NT2/D1 (cell line): Measurements from ENCODE around the gene FAM162A.

Experiments
- DNase-seq: peaks from one replicate; pipeline ENCODE4 v3.0.0-alpha.2; 2011; ENCODE audit warnings: low read depth, low spot score
- H3K27me3 ChIP-seq: 2 replicates; pipeline ENCODE4 v1.6.0; 2011; ENCODE audit warnings: mild to moderate bottlenecking; ENCODE audit not compliant: insufficient read length, insufficient read depth
- H3K36me3 ChIP-seq: 2 replicates; pipeline ENCODE4 v1.6.1; 2011; ENCODE audit warnings: mild to moderate bottlenecking, low read length, mixed read lengths; ENCODE audit not compliant: insufficient read depth, insufficient read length
- H3K4me1 ChIP-seq: 2 replicates; pipeline ENCODE4 v1.5.1; 2011; ENCODE audit not compliant: insufficient read depth, insufficient read length
- H3K4me3 ChIP-seq: 2 replicates; pipeline ENCODE4 v1.5.1; 2011; ENCODE audit warnings: low read depth; ENCODE audit not compliant: insufficient read length
- H3K9ac ChIP-seq: 2 replicates; pipeline ENCODE4 v1.6.0; 2011; ENCODE audit warnings: low read depth; ENCODE audit not compliant: insufficient read length
- H3K9me3 ChIP-seq: 2 replicates; pipeline ENCODE4 v1.5.1; 2011; ENCODE audit warnings: mild to moderate bottlenecking, low read length; ENCODE audit not compliant: insufficient read depth
- SUZ12 ChIP-seq: IDR thresholded peaks from 2 replicates; pipeline ENCODE4 v1.6.1; 2011; ENCODE audit not compliant: insufficient read length, insufficient read depth; ENCODE audit errors: extremely low read depth
- YY1 ChIP-seq: IDR thresholded peaks from 2 replicates; pipeline ENCODE4 v1.6.1; 2011; ENCODE audit not compliant: insufficient read length, insufficient read depth
- ZNF274 ChIP-seq: IDR thresholded peaks from 2 replicates; pipeline ENCODE4 v1.6.1; 2011; ENCODE audit warnings: mild to moderate bottlenecking, low read depth, low read length

FAM162A gene

GRCh38 chr3:122396511-122396910 lies 12.5 kb downstream of the FAM162A start:
- no peaks in the 10 kb centered on the region for H3K4me1 ChIP-seq

GRCh38 chr3:122397201-122397600 lies 13.2 kb downstream of the FAM162A start:
- Histone ChIP-seq H3K4me3 (no peak overlapping the region), H3K9me3 (no peaks in the 10 kb centered on the region), H3K9ac (no peak overlapping the region), H3K4me1 (no peaks in the 10 kb centered on the region), H3K27me3 (no peaks in the 10 kb centered on the region), H3K36me3 (no peaks in the 10 kb centered on the region)
- no peak for DNase-seq
- TF ChIP-seq ZNF274 (no peak), YY1 (no peak), SUZ12 (no peak)

More at GRCh38 chr3:122396511-122396910, 12.5 kb downstream of the FAM162A start:
- DNase-seq = no peak
- H3K4me3 ChIP-seq = no peak overlapping the region
- H3K9ac ChIP-seq = no peak overlapping the region
- H3K27me3 ChIP-seq = no peaks in the 10 kb centered on the region
- H3K36me3 ChIP-seq = no peaks in the 10 kb centered on the region
- no peaks in the 10 kb centered on the region for H3K9me3 ChIP-seq
- TF ChIP-seq YY1 = no peak
- TF ChIP-seq SUZ12 = no peak
- no peak for TF ChIP-seq ZNF274

GRCh38 chr3:122398920-122399319 lies 14.9 kb downstream of the FAM162A start:
- TF ChIP-seq ZNF274 (no peak), SUZ12 (no peak), YY1 (no peak)
- no peaks in the 10 kb centered on the region for H3K4me1 ChIP-seq
- no peaks in the 10 kb centered on the region for H3K9me3 ChIP-seq
- no peak for DNase-seq
- H3K36me3 ChIP-seq = peaks cover 5% of the 10 kb centered on the region
- no peaks in the 10 kb centered on the region for H3K27me3 ChIP-seq
- no peak overlapping the region for H3K4me3 ChIP-seq
- H3K9ac ChIP-seq = no peak overlapping the region

GRCh38 chr3:122403489-122403888 lies 19.5 kb downstream of the FAM162A start:
- TF ChIP-seq YY1 (no peak), ZNF274 (no peak), SUZ12 (no peak)
- Histone ChIP-seq H3K27me3 (no peaks in the 10 kb centered on the region), H3K4me3 (no peak overlapping the region), H3K9ac (no peak overlapping the region), H3K36me3 (peaks cover 23% of the 10 kb centered on the region), H3K9me3 (no peaks in the 10 kb centered on the region), H3K4me1 (no peaks in the 10 kb centered on the region)
- no peak for DNase-seq

- H3K9ac ChIP-seq = no peak overlapping the region
- H3K4me3 ChIP-seq = no peak overlapping the region
- no peak for DNase-seq
- H3K9me3 ChIP-seq = no peaks in the 10 kb centered on the region
- no peaks in the 10 kb centered on the region for H3K4me1 ChIP-seq
- peaks cover 32% of the 10 kb centered on the region for H3K36me3 ChIP-seq
- no peaks in the 10 kb centered on the region for H3K27me3 ChIP-seq
- TF ChIP-seq ZNF274 (no peak), SUZ12 (no peak), YY1 (no peak)
These were observed 21.0 kb downstream of the FAM162A start for GRCh38 chr3:122405015-122405414.

- TF ChIP-seq YY1 = no peak
- TF ChIP-seq ZNF274 = no peak
- no peak for TF ChIP-seq SUZ12
- no peaks in the 10 kb centered on the region for H3K27me3 ChIP-seq
- no peak for DNase-seq
- H3K4me3 ChIP-seq = no peak overlapping the region
- H3K36me3 ChIP-seq = peaks cover 41% of the 10 kb centered on the region
- H3K4me1 ChIP-seq = no peaks in the 10 kb centered on the region
- H3K9ac ChIP-seq = no peak overlapping the region
- H3K9me3 ChIP-seq = no peaks in the 10 kb centered on the region
These were observed 22.2 kb downstream of the FAM162A start for GRCh38 chr3:122406198-122406597.

- no peak for TF ChIP-seq SUZ12
- no peak for TF ChIP-seq ZNF274
- no peak for TF ChIP-seq YY1
- H3K9ac ChIP-seq = no peak overlapping the region
- H3K36me3 ChIP-seq = peaks cover 45% of the 10 kb centered on the region
- H3K9me3 ChIP-seq = no peaks in the 10 kb centered on the region
- no peak for DNase-seq
- H3K27me3 ChIP-seq = no peaks in the 10 kb centered on the region
- H3K4me3 ChIP-seq = no peak overlapping the region
- H3K4me1 ChIP-seq = no peaks in the 10 kb centered on the region
These were observed 24.0 kb downstream of the FAM162A start for GRCh38 chr3:122407946-122408345.

GRCh38 chr3:122409446-122409845 lies 25.5 kb downstream of the FAM162A start:
- H3K9ac ChIP-seq = no peak overlapping the region
- no peak for DNase-seq
- no peaks in the 10 kb centered on the region for H3K9me3 ChIP-seq
- no peak overlapping the region for H3K4me3 ChIP-seq
- TF ChIP-seq YY1 = no peak
- no peaks in the 10 kb centered on the region for H3K4me1 ChIP-seq
- H3K36me3 ChIP-seq = peaks cover 51% of the 10 kb centered on the region
- no peaks in the 10 kb centered on the region for H3K27me3 ChIP-seq
